ENCODE results near the gene HDAC5.

The HDAC5 gene

GRCh38 chr17:44137891-44138709 lies 14.7 kb upstream of the HDAC5 start:
- no peak overlapping the region for H2BK120ac ChIP-seq (ENCODE audit: low read depth, low read length)
- H2BK12ac ChIP-seq (ENCODE audit: low read length in 2 of 2), result peak overlapping the region; percentile 15 to 51
- H2AK5ac ChIP-seq (ENCODE audit: low read length, severe bottlenecking), result peak overlapping the region; percentile 11
- H3K4me3 ChIP-seq (ENCODE audit: insufficient read depth in 1 of 2, low read depth in 1 of 2, low read length in 2 of 2), result peak overlapping the region in 1 of 2 experiments; percentile 67
- H3K4me2 ChIP-seq (ENCODE audit: low read length, poor library complexity, severe bottlenecking), result peak overlapping the region; percentile 64
- DNase-seq, result peak; percentile 99
- H3K9ac ChIP-seq (ENCODE audit: low read length), result peak overlapping the region; percentile 81
- H3K27ac ChIP-seq (ENCODE audit: low read length, poor library complexity, severe bottlenecking), result peak overlapping the region; percentile 64
- H3K4ac ChIP-seq (ENCODE audit: low read depth in 1 of 2, low read length in 2 of 2), result peak overlapping the region in 1 of 2 experiments; percentile 7
- H2BK15ac ChIP-seq (ENCODE audit: low read depth, poor library complexity, severe bottlenecking), result peak overlapping the region; percentile 86
- H4K91ac ChIP-seq (ENCODE audit: low read length), result peak overlapping the region; percentile 31
- H2BK5ac ChIP-seq (ENCODE audit: low read depth, low read length, poor library complexity, severe bottlenecking), result no peak overlapping the region
- no peak overlapping the region for H2AFZ ChIP-seq (ENCODE audit: low read depth, low read length)
- no peaks in the 10 kb centered on the region for H3K9me3 ChIP-seq (ENCODE audit: control insufficient read depth, low read length)
- no peak overlapping the region for H3K23ac ChIP-seq (ENCODE audit: low read length in 2 of 2)
- no peaks in the 10 kb centered on the region for H3K36me3 ChIP-seq (ENCODE audit: control insufficient read depth in 1 of 2, insufficient read depth in 2 of 2, low read depth in 1 of 2, low read length in 2 of 2)
- H3K79me1 ChIP-seq (replicated peaks; ENCODE audit: low read length, poor library complexity, severe bottlenecking), result peaks cover 6% of the 10 kb centered on the region
- H3K14ac ChIP-seq (ENCODE audit: low read length in 2 of 2), result no peak overlapping the region
- WGBS, result 2% methylated on average over 18 of the region's 20 CpGs
- H3K4me1 ChIP-seq (ENCODE audit: control insufficient read depth, insufficient read depth, low read depth, low read length), result peaks cover 10% of the 10 kb centered on the region
- H3K18ac ChIP-seq (ENCODE audit: low read depth in 1 of 2, low read length in 2 of 2), result peak overlapping the region; percentile 71 to 84
- H3K27me3 ChIP-seq (ENCODE audit: control insufficient read depth in 1 of 2, insufficient read depth in 1 of 2, low read length in 2 of 2), result no peaks in the 10 kb centered on the region
- H4K8ac ChIP-seq (ENCODE audit: low read length), result peak overlapping the region; percentile 65

- Histone ChIP-seq H2AFZ (ENCODE audit: low read depth, low read length) (no peak overlapping the region), H3K18ac (ENCODE audit: low read depth in 1 of 2, low read length in 2 of 2) (no peak overlapping the region), H3K23ac (ENCODE audit: low read length in 2 of 2) (no peak overlapping the region), H2BK12ac (ENCODE audit: low read length in 2 of 2) (no peak overlapping the region), H4K91ac (ENCODE audit: low read length) (no peak overlapping the region), H3K4ac (ENCODE audit: low read depth in 1 of 2, low read length in 2 of 2) (no peak overlapping the region), H3K27me3 (ENCODE audit: control insufficient read depth in 1 of 2, insufficient read depth in 1 of 2, low read length in 2 of 2) (no peaks in the 10 kb centered on the region), H3K4me2 (ENCODE audit: low read length, poor library complexity, severe bottlenecking) (no peak overlapping the region), H4K8ac (ENCODE audit: low read length) (no peak overlapping the region), H2BK120ac (ENCODE audit: low read depth, low read length) (no peak overlapping the region), H2AK5ac (ENCODE audit: low read length, severe bottlenecking) (no peak overlapping the region), H3K79me1 (replicated peaks; ENCODE audit: low read length, poor library complexity, severe bottlenecking) (no peaks in the 10 kb centered on the region), H3K4me1 (ENCODE audit: control insufficient read depth, insufficient read depth, low read depth, low read length) (peaks cover 7% of the 10 kb centered on the region), H3K4me3 (ENCODE audit: insufficient read depth in 1 of 2, low read depth in 1 of 2, low read length in 2 of 2) (no peak overlapping the region), H2BK15ac (ENCODE audit: low read depth, poor library complexity, severe bottlenecking) (no peak overlapping the region), H2BK5ac (ENCODE audit: low read depth, low read length, poor library complexity, severe bottlenecking) (no peak overlapping the region), H3K9ac (ENCODE audit: low read length) (no peak overlapping the region), H3K36me3 (ENCODE audit: control insufficient read depth in 1 of 2, insufficient read depth in 2 of 2, low read depth in 1 of 2, low read length in 2 of 2) (no peaks in the 10 kb centered on the region), H3K27ac (ENCODE audit: low read length, poor library complexity, severe bottlenecking) (no peak overlapping the region), H3K14ac (ENCODE audit: low read length in 2 of 2) (no peak overlapping the region), H3K9me3 (ENCODE audit: control insufficient read depth, low read length) (no peaks in the 10 kb centered on the region)
- DNase-seq, result no peak
- WGBS, result 95% methylated on average over 8 of the region's 9 CpGs
Measured at GRCh38 chr17:44134752-44135568, 11.5 kb upstream of the HDAC5 start.

- no peak for DNase-seq
- H3K27me3 ChIP-seq (ENCODE audit: control insufficient read depth in 1 of 2, insufficient read depth in 1 of 2, low read length in 2 of 2), result no peaks in the 10 kb centered on the region
- no peak overlapping the region for H3K23ac ChIP-seq (ENCODE audit: low read length in 2 of 2)
- H4K8ac ChIP-seq (ENCODE audit: low read length), result no peak overlapping the region
- 95% methylated on average over 4 of the region's 4 CpGs for WGBS
- no peak overlapping the region for H3K18ac ChIP-seq (ENCODE audit: low read depth in 1 of 2, low read length in 2 of 2)
- H2AK5ac ChIP-seq (ENCODE audit: low read length, severe bottlenecking), result no peak overlapping the region
- no peak overlapping the region for H3K27ac ChIP-seq (ENCODE audit: low read length, poor library complexity, severe bottlenecking)
- no peak overlapping the region for H2BK5ac ChIP-seq (ENCODE audit: low read depth, low read length, poor library complexity, severe bottlenecking)
- no peaks in the 10 kb centered on the region for H3K79me1 ChIP-seq (replicated peaks; ENCODE audit: low read length, poor library complexity, severe bottlenecking)
- H2BK15ac ChIP-seq (ENCODE audit: low read depth, poor library complexity, severe bottlenecking), result no peak overlapping the region
- H3K4me3 ChIP-seq (ENCODE audit: insufficient read depth in 1 of 2, low read depth in 1 of 2, low read length in 2 of 2), result no peak overlapping the region
- H3K4ac ChIP-seq (ENCODE audit: low read depth in 1 of 2, low read length in 2 of 2), result no peak overlapping the region
- no peak overlapping the region for H2BK12ac ChIP-seq (ENCODE audit: low read length in 2 of 2)
- H3K36me3 ChIP-seq (ENCODE audit: control insufficient read depth in 1 of 2, insufficient read depth in 2 of 2, low read depth in 1 of 2, low read length in 2 of 2), result no peaks in the 10 kb centered on the region
- H3K14ac ChIP-seq (ENCODE audit: low read length in 2 of 2), result no peak overlapping the region
- H3K4me1 ChIP-seq (ENCODE audit: control insufficient read depth, insufficient read depth, low read depth, low read length), result peaks cover 7% of the 10 kb centered on the region
- H3K9ac ChIP-seq (ENCODE audit: low read length), result no peak overlapping the region
- H2BK120ac ChIP-seq (ENCODE audit: low read depth, low read length), result no peak overlapping the region
- H4K91ac ChIP-seq (ENCODE audit: low read length), result no peak overlapping the region
- no peak overlapping the region for H3K4me2 ChIP-seq (ENCODE audit: low read length, poor library complexity, severe bottlenecking)
- no peak overlapping the region for H2AFZ ChIP-seq (ENCODE audit: low read depth, low read length)
- no peaks in the 10 kb centered on the region for H3K9me3 ChIP-seq (ENCODE audit: control insufficient read depth, low read length)
Measured at GRCh38 chr17:44133918-44134476, 10.6 kb upstream of the HDAC5 start.

- Histone ChIP-seq H3K27me3 (ENCODE audit: control insufficient read depth in 1 of 2, insufficient read depth in 1 of 2, low read length in 2 of 2) (no peaks in the 10 kb centered on the region), H4K91ac (ENCODE audit: low read length) (no peak overlapping the region), H3K27ac (ENCODE audit: low read length, poor library complexity, severe bottlenecking) (no peak overlapping the region), H3K18ac (ENCODE audit: low read depth in 1 of 2, low read length in 2 of 2) (no peak overlapping the region), H2BK15ac (ENCODE audit: low read depth, poor library complexity, severe bottlenecking) (no peak overlapping the region), H2BK5ac (ENCODE audit: low read depth, low read length, poor library complexity, severe bottlenecking) (no peak overlapping the region), H3K4me2 (ENCODE audit: low read length, poor library complexity, severe bottlenecking) (no peak overlapping the region), H3K4me3 (ENCODE audit: insufficient read depth in 1 of 2, low read depth in 1 of 2, low read length in 2 of 2) (no peak overlapping the region), H2AK5ac (ENCODE audit: low read length, severe bottlenecking) (no peak overlapping the region), H2BK120ac (ENCODE audit: low read depth, low read length) (no peak overlapping the region), H3K23ac (ENCODE audit: low read length in 2 of 2) (no peak overlapping the region), H3K9me3 (ENCODE audit: control insufficient read depth, low read length) (no peaks in the 10 kb centered on the region), H4K8ac (ENCODE audit: low read length) (no peak overlapping the region), H2AFZ (ENCODE audit: low read depth, low read length) (no peak overlapping the region), H3K14ac (ENCODE audit: low read length in 2 of 2) (no peak overlapping the region), H3K9ac (ENCODE audit: low read length) (no peak overlapping the region), H3K4ac (ENCODE audit: low read depth in 1 of 2, low read length in 2 of 2) (no peak overlapping the region), H3K36me3 (ENCODE audit: control insufficient read depth in 1 of 2, insufficient read depth in 2 of 2, low read depth in 1 of 2, low read length in 2 of 2) (no peaks in the 10 kb centered on the region), H2BK12ac (ENCODE audit: low read length in 2 of 2) (no peak overlapping the region), H3K79me1 (replicated peaks; ENCODE audit: low read length, poor library complexity, severe bottlenecking) (no peaks in the 10 kb centered on the region), H3K4me1 (ENCODE audit: control insufficient read depth, insufficient read depth, low read depth, low read length) (no peaks in the 10 kb centered on the region)
- no peak for DNase-seq
Measured at GRCh38 chr17:44132275-44132821, 8.9 kb upstream of the HDAC5 start.

Measured in mesenchymal stem cell (in vitro differentiated cells and primary cell).